Endothelial cell (in vitro differentiated cells): Measurements from ENCODE around the gene ITIH4. TPM values are rescaled to one million over a fixed set of nuclear protein-coding genes. Genes with fewer than 3 reads are reported as not detected.

Source experiments
- DNase-seq: peaks from one replicate; pipeline ENCODE4 v3.0.0; 2021; ENCODE audit warnings: low spot score
- H3K27ac Mint-ChIP-seq: one replicate; pipeline ENCODE4 v1.8.0; 2021; ENCODE audit warnings: mixed read lengths, inconsistent platforms; ENCODE audit not compliant: unreplicated experiment
- H3K27me3 Mint-ChIP-seq: one replicate; pipeline ENCODE4 v1.8.0; 2021; ENCODE audit warnings: mild to moderate bottlenecking, moderate library complexity, mixed read lengths, inconsistent platforms; ENCODE audit not compliant: unreplicated experiment
- H3K36me3 Mint-ChIP-seq: one replicate; pipeline ENCODE4 v1.8.0; 2021; ENCODE audit warnings: mild to moderate bottlenecking, low read depth, mixed read lengths, inconsistent platforms; ENCODE audit not compliant: unreplicated experiment
- H3K4me1 Mint-ChIP-seq: one replicate; pipeline ENCODE4 v1.8.0; 2021; ENCODE audit warnings: mild to moderate bottlenecking, mixed read lengths, inconsistent platforms; ENCODE audit not compliant: unreplicated experiment
- H3K4me3 Mint-ChIP-seq: one replicate; pipeline ENCODE4 v1.8.0; 2021; ENCODE audit warnings: mild to moderate bottlenecking, mixed read lengths, inconsistent platforms; ENCODE audit not compliant: unreplicated experiment
- H3K9me3 Mint-ChIP-seq: one replicate; pipeline ENCODE4 v1.8.0; 2021; ENCODE audit warnings: mixed read lengths, inconsistent platforms; ENCODE audit not compliant: unreplicated experiment
- CTCF ChIP-seq: fragments of 200-600 bp; sonication (generic); IDR thresholded peaks from one replicate; pipeline ENCODE4 v1.5.0; 2021; ENCODE audit warnings: antibody characterized with exemption; ENCODE audit not compliant: unreplicated experiment
- total RNA-seq: library from RNA; stranded (reverse); fragmentation: NEBNext Ultra II Directional; extraction: Animal tissue kit (Norgen Biotek cat#: 25700); gene quantifications from one replicate; pipeline ENCODE4 v1.2.1, GENCODE V29; 2021; ENCODE audit not compliant: unreplicated experiment

ITIH4 gene
- total RNA-seq, 1 donor from 2014 or later = 8.2 TPM

- Mint-ChIP-seq H3K4me1 (no peaks in the 10 kb centered on the region), H3K27ac (no peak overlapping the region), H3K36me3 (peaks cover 21% of the 10 kb centered on the region), H3K9me3 (no peaks in the 10 kb centered on the region), H3K27me3 (peaks cover 2% of the 10 kb centered on the region), H3K4me3 (no peak overlapping the region)
- TF ChIP-seq CTCF = no peak
- no peak for DNase-seq
Observed at GRCh38 chr3:52870471-52870870, 40.0 kb upstream of the ITIH4 start.

GRCh38 chr3:52866427-52866826, 36.0 kb upstream of the ITIH4 start:
- Mint-ChIP-seq H3K27me3 (no peaks in the 10 kb centered on the region), H3K4me1 (no peaks in the 10 kb centered on the region), H3K4me3 (no peak overlapping the region), H3K36me3 (peaks cover 23% of the 10 kb centered on the region), H3K27ac (no peak overlapping the region), H3K9me3 (no peaks in the 10 kb centered on the region)
- TF ChIP-seq CTCF = no peak
- DNase-seq = no peak

GRCh38 chr3:52865994-52866393, 35.5 kb upstream of the ITIH4 start:
- Mint-ChIP-seq H3K9me3 (no peaks in the 10 kb centered on the region), H3K27me3 (no peaks in the 10 kb centered on the region), H3K27ac (no peak overlapping the region), H3K4me1 (no peaks in the 10 kb centered on the region), H3K36me3 (peaks cover 22% of the 10 kb centered on the region), H3K4me3 (no peak overlapping the region)
- DNase-seq = no peak
- TF ChIP-seq CTCF = no peak

- Mint-ChIP-seq H3K4me3 (no peak overlapping the region), H3K27ac (no peak overlapping the region), H3K27me3 (peaks cover 2% of the 10 kb centered on the region), H3K9me3 (no peaks in the 10 kb centered on the region), H3K4me1 (peaks cover 10% of the 10 kb centered on the region), H3K36me3 (peaks cover 11% of the 10 kb centered on the region)
- DNase-seq = no peak
- no peak for TF ChIP-seq CTCF
Observed at GRCh38 chr3:52860424-52860768, 29.9 kb upstream of the ITIH4 start.

GRCh38 chr3:52859686-52860423, 29.4 kb upstream of the ITIH4 start:
- Mint-ChIP-seq H3K27me3 (peaks cover 2% of the 10 kb centered on the region), H3K36me3 (peaks cover 8% of the 10 kb centered on the region), H3K4me1 (peaks cover 10% of the 10 kb centered on the region), H3K4me3 (no peak overlapping the region), H3K9me3 (no peaks in the 10 kb centered on the region), H3K27ac (no peak overlapping the region)
- DNase-seq = no peak
- TF ChIP-seq CTCF = no peak
